Measurements from ENCODE around the gene DRG1.
"Not testable (repeated sequence)": the region's sequence is repeated elsewhere in the genome, so short reads cannot be mapped to it uniquely, and the experiment has no call there.

DRG1 gene

DNA sequence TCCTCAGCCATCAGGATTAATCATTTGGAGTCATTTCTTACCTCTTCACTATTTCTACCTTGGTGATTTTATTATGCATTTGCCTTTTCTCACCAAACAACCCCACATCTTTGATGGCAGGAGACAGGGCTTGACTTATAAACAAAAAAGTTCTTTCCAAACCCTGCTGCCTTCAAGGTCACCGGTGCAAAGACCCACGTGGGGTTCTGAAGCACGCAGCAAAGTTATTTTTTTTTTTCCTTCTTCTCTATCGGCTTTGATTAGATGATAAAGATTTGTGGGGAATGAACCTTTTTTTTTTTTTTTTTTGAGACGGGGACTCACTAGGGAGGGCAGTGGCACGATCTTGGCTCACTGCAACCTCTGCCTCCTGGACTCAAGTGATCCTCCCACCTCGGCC lies 44.1 kb downstream of the DRG1 start:
- no peak for DNase-seq

GRCh38 chr22:31445642-31446041 lies 46.2 kb downstream of the DRG1 start:
- DNase-seq, result no peak

- no peak for DNase-seq
Measured at GRCh38 chr22:31446208-31446607, 46.8 kb downstream of the DRG1 start.

GRCh38 chr22:31446767-31447166 lies 47.4 kb downstream of the DRG1 start:
- no peak for DNase-seq

DNA sequence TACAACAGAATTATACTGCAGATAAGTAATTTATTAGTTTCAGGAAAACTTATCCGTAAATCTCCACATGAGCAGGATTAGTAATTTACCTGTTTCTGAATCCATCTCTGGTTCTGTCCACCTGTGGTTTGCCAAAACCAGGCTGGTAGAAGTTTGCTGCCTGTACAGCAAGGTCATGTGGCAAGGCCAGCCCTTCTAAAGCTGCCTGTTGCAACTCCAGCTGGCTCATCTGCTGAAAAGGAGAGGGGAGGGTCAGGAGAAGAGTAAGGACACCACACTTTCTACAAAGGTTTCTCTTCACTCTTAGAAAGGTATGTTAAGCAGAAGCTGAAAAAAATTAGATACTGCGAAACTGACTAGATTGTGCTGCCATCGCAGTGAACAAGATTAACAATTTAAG lies 47.9 kb downstream of the DRG1 start:
- DNase-seq, result no peak

- DNase-seq, result no peak
Measured at GRCh38 chr22:31448382-31448781, 49.0 kb downstream of the DRG1 start.

DNA sequence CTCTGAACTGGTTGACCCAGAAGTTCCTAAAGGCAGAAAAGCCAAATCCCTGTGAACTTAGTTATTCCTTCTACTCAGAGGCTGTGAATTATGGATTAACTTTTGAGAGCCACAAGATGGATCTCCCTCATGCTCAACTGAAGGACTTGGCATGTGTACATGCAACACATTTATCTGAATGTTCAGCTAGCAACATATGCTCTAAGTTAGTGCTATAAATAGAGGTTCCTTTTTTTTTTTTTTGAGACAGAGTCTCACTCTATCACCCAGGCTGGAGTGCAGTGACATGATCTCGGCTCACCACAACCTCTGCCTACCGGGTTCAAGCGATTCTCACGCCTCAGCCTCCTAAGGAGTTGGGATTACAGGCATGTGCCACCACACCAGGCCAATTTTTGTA lies 50.1 kb downstream of the DRG1 start:
- peak in 1 of 2 donors; percentile 30 for DNase-seq

DNA sequence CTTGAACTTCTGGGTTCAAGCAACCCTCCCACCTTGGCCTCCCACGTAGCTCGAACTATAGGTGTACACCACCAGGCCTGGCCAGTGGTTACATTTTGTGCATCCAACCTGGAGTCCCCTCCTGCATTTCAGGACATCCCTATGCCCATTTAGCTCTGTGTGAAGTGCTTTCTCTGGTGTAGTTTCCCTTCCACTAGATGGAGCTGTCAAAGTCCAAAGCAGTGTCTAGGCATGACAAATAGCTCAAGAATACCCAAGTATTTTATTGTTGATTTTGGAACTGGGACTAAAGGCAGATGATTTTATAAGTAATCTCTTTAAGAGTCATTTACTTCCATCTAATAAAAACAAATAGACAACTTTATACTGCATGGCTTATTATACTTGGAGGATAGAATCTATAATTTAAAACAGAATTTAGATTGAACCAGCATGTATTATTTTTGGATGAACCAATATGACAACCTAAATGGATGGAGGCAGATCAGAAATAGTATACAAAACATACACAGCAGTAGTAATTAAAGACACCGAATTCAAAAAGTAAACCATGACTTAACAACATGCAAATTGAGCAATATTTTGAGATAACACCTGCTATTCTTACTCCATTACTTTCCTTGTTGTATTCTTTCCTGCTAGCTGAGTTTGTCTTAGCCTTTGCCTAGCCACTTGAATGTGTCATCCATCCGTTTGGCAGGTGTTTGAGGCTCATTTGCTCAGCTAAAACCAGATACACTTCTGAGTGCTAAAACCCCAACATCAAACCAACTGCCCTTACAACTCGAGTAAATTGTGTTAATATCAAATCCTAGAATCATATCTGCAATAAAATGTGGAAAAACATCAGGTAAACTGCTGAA lies 52.5 kb downstream of the DRG1 start:
- no peak for DNase-seq

- DNase-seq, result no peak
Measured at GRCh38 chr22:31461699-31462098, 62.3 kb downstream of the DRG1 start.

DNA sequence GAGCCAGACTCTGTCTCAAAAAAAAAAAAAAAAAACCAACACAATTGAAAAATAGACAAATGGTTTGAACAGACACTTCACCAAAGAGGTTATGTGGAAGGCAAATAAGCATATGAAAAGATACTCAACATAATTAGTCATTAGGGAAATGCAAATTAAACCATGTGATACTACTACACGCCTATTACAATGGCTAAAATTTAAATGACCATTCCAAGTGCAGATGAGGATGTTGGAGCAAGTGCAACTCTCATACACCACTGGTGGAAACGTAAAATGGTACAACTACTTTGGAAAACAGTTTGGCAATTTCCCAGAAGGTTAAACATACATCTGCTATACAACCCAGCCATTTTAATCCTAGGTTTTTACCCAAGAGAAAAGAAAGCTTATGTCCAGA lies 65.9 kb downstream of the DRG1 start:
- no peak for DNase-seq

- no peak for DNase-seq
Measured at GRCh38 chr22:31474743-31475142, 75.3 kb downstream of the DRG1 start.

- no peak for DNase-seq
Measured at GRCh38 chr22:31475800-31476199, 76.4 kb downstream of the DRG1 start.

GRCh38 chr22:31477329-31477728 lies 77.9 kb downstream of the DRG1 start:
- no peak for DNase-seq

DNA sequence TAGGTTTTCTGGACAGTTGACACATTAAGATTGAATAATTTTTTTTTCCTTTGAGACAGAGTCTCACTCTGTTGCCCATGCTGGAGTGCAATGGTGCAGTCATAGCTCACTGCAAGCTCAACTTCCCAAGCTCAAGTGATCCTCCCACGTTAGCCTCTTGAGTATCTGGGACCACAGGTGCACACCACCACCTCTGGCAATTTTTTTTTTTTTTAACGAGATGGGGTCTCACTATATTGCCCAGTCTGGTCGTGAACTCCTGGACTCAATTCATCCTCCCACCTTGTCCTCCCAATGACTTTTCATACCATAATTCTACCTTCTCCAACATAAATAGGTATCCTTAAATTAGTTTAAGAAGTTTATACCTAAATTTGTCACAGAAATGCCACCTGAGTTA lies 81.7 kb downstream of the DRG1 start:
- DNase-seq, result no peak

DNA sequence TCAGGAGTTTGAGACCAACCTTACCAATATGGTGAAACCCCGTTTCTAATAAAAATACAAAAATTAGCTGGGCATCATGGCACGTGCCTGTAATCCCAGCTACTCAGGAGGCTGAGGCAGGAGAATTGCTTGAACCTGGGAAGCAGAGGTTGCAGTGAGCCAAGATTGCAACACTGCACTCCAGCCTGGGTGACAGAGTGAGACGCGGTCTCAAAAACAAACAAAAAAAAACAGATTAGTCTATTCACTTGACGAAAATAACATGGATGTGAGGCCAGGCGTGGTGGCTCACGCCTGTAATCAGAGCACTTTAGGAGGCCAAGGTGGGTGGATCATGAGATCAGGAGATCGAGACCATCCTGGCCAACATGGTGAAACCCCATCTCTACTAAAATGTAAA lies 83.1 kb downstream of the DRG1 start:
- DNase-seq, result not testable (repeated sequence)
